Right lobe of liver (tissue), 6 donors: ENCODE data around the gene ING3. TPM values are rescaled to one million over a fixed set of nuclear protein-coding genes. Genes with fewer than 3 reads are reported as not detected.
A peak's percentile ranks its signal among the peaks of the same experiment; 100 is the strongest.

ENCODE experiments used
- ATAC-seq, 4 donors: fragments of 200-7000 bp; cut with Tn5 transposase; one replicate each; pipeline ENCODE4 v1.9.1; 2020; ENCODE audit warnings: mild to moderate bottlenecking in 4 of 4, moderate library complexity in 4 of 4
- DNase-seq, 3 donors: peaks; one replicate each; pipeline ENCODE4 v3.0.0-alpha.2; 2020
- H3K27ac ChIP-seq, 3 donors: fragments of 200-600 bp; one replicate each; pipeline ENCODE4 v1.8.0; 2022
- H3K27me3 ChIP-seq, 2 donors: fragments of 200-600 bp; one replicate each; pipeline ENCODE4 v1.8.0; 2022
- H3K36me3 ChIP-seq, 4 donors: fragments of 200-600 bp; sonication (generic) in 1 of 4; one replicate each; pipeline versions ENCODE4 v1.5.1 to v1.8.0; 2017 to 2022; ENCODE audit warnings: control low read depth in 1 of 4
- H3K4me1 ChIP-seq, 4 donors: fragments of 200-600 bp; sonication (generic) in 1 of 4; one replicate each; pipeline versions ENCODE4 v1.5.1 to v1.8.0; 2017 to 2022; ENCODE audit warnings: control low read depth in 1 of 4
- H3K4me3 ChIP-seq, 3 donors: fragments of 200-600 bp; one replicate each; pipeline ENCODE4 v1.8.0; 2022
- H3K9me3 ChIP-seq, 4 donors: fragments of 200-600 bp; sonication (generic) in 1 of 4; one replicate each; pipeline versions ENCODE4 v1.5.1 to v1.8.0; 2017 to 2022; ENCODE audit warnings: control low read depth in 1 of 4
- CTCF ChIP-seq, 4 donors: fragments of 200-600 bp in 3 of 4; fragments of 450-650 bp in 1 of 4; IDR thresholded peaks; one replicate each; pipeline versions ENCODE4 v1.5.1 to v1.8.0; 2016 to 2022; ENCODE audit warnings: antibody characterized with exemption in 4 of 4, mild to moderate bottlenecking in 2 of 4
- POLR2A ChIP-seq: fragments of 450-650 bp; IDR thresholded peaks from one replicate; pipeline ENCODE4 v1.6.1; 2017; ENCODE audit warnings: antibody characterized with exemption, mild to moderate bottlenecking
- WGBS: methylation state at CpG from one replicate; pipeline ENCODE4 v1.1.6; 2018; ENCODE audit warnings: low coverage, low lambda C conversion rate; ENCODE audit not compliant: insufficient coverage; ENCODE audit errors: missing lambda C conversion rate; 5-methylcytosine and 5-hydroxymethylcytosine counted together
- intact Hi-C, 2 donors: fragments of 100-400 bp; cut with DNase I; formaldehyde crosslinking; loops; one replicate each; pipeline versions ENCODE4 v1.11.2 to v1.14.1; 2022
- total RNA-seq, 6 experiments: library from RNA; depleted of rRNA in 2 of 6; stranded (reverse); fragments of >200 nt in 2 of 6; fragmentation: NEBNext Ultra II Directional in 3 of 6; extraction: Animal tissue kit (Norgen Biotek cat#: 25700) in 3 of 6; gene quantifications; one replicate each; pipeline versions ENCODE4 v1.1.0 to v1.2.4, GENCODE V29; 2016 to 2023
- donor health status: DM: no; HTN: yes; CAD: no.
- donor health status: DM: no; HTN: no; CAD: no.
- donor health status: DM: no; HTN: no; CAD: no.
- donor health status: DM: no; HTN: yes; CAD: no.
- donor health status: DM: no; HTN: yes; CAD: no.

ING3 gene
- total RNA-seq, 6 experiments from 2014 or later, result 4.5 to 6.5 (median 6.2) TPM

- Histone ChIP-seq H3K27me3 (no peaks in the 10 kb centered on the region), H3K27ac (no peak overlapping the region), H3K9me3 (no peaks in the 10 kb centered on the region), H3K4me1 (no peaks in the 10 kb centered on the region), H3K36me3 (no peaks in the 10 kb centered on the region), H3K4me3 (no peak overlapping the region)
- DNase-seq (no peak), ATAC-seq (no peak)
- whole genome bisulfite sequencing, result 36% methylated on average over 2 of the region's 2 CpGs
- TF ChIP-seq POLR2A (no peak), CTCF (IDR thresholded peaks at IDR 0.05) (no peak)
- intact Hi-C loops, result loop anchor here (5.0 to 10.0 kb wide), 2 partner anchors 90 to 97 kb away; no protein-coding TSS in a partner anchor
Observed at GRCh38 chr7:120985130-120985758, 34.7 kb downstream of the ING3 start.

GRCh38 chr7:120985839-120986238 lies 35.3 kb downstream of the ING3 start:
- TF ChIP-seq CTCF (IDR thresholded peaks at IDR 0.05) (no peak), POLR2A (no peak)
- Histone ChIP-seq H3K4me3 (no peak overlapping the region), H3K27me3 (no peaks in the 10 kb centered on the region), H3K9me3 (no peaks in the 10 kb centered on the region), H3K27ac (no peak overlapping the region), H3K36me3 (no peaks in the 10 kb centered on the region), H3K4me1 (no peaks in the 10 kb centered on the region)
- intact Hi-C loops, result loop anchor here (5.0 to 10.0 kb wide), 2 partner anchors 89 to 96 kb away; no protein-coding TSS in a partner anchor
- DNase-seq (no peak), ATAC-seq (no peak)
- WGBS, result 77% methylated on average over 2 of the region's 2 CpGs

- Histone ChIP-seq H3K4me1 (no peaks in the 10 kb centered on the region), H3K36me3 (no peaks in the 10 kb centered on the region), H3K9me3 (no peaks in the 10 kb centered on the region), H3K27ac (no peak overlapping the region), H3K27me3 (no peaks in the 10 kb centered on the region), H3K4me3 (no peak overlapping the region)
- TF ChIP-seq POLR2A (no peak), CTCF (IDR thresholded peaks at IDR 0.05) (no peak)
- DNase-seq (no peak), ATAC-seq (no peak)
- WGBS, result 69% methylated on average over 2 of the region's 2 CpGs
- intact Hi-C loops, result loop anchor here (5.0 to 10.0 kb wide), 2 partner anchors 88 to 96 kb away; no protein-coding TSS in a partner anchor
Observed at GRCh38 chr7:120986650-120987049, 36.1 kb downstream of the ING3 start.

- Histone ChIP-seq H3K27ac (peak overlapping the region in 1 of 3 donors; percentile 98), H3K27me3 (no peaks in the 10 kb centered on the region), H3K9me3 (no peaks in the 10 kb centered on the region), H3K4me1 (peaks cover 0 to 5% (median 0%) of the 10 kb centered on the region in 4 donors), H3K4me3 (peak overlapping the region in 1 of 3 donors; percentile 62), H3K36me3 (no peaks in the 10 kb centered on the region)
- 0% methylated on average over 3 of the region's 3 CpGs for WGBS
- TF ChIP-seq CTCF (IDR thresholded peaks at IDR 0.05) (no peak), POLR2A (no peak)
- ATAC-seq, result no peak
- intact Hi-C loops, result loop anchor here (5.0 to 10.0 kb wide), 2 partner anchors 88 to 95 kb away; no protein-coding TSS in a partner anchor
- DNase-seq, result no peak
Observed at GRCh38 chr7:120987280-120987679, 36.7 kb downstream of the ING3 start.
